ENCODE results near the gene SUMF1. TPM values are rescaled to one million over a fixed set of nuclear protein-coding genes. Genes with fewer than 3 reads are reported as not detected.

SUMF1 gene
- total and polyA plus RNA-seq, 2 of the 4 experiments (the other 2 are of a cell fraction) = 26.3 to 38.4 TPM

GRCh38 chr3:4426782-4427344, 40.2 kb downstream of the SUMF1 start:
- no peak overlapping the region for H3K14ac ChIP-seq (replicated peaks; ENCODE audit: low read depth, low read length)
- H3K4me3 ChIP-seq (ENCODE audit: insufficient read depth, low read depth, low read length) = no peak overlapping the region
- no peak overlapping the region for H2AFZ ChIP-seq (replicated peaks; ENCODE audit: low read length, poor library complexity)
- no peaks in the 10 kb centered on the region for H3K36me3 ChIP-seq (ENCODE audit: control insufficient read depth, insufficient read depth, low read length)
- H4K5ac ChIP-seq (ENCODE audit: low read depth, low read length) = no peak overlapping the region
- H2AK5ac ChIP-seq (ENCODE audit: low read depth, low read length) = no peak overlapping the region
- no peaks in the 10 kb centered on the region for H3K27me3 ChIP-seq (ENCODE audit: control insufficient read depth, insufficient read depth, low read length)
- H3K4me2 ChIP-seq (ENCODE audit: low read depth, low read length) = peak overlapping the region; percentile 86
- ChIA-PET POLR2A (ENCODE audit: unreplicated experiment) (no interaction called here), CTCF (no interaction called here)
- in situ Hi-C loops (cut with MboI; ENCODE audit: low sequenced_read_pairs) (no loop called here), dilution Hi-C loops (cut with HindIII; ENCODE audit: low sequenced_read_pairs, unreplicated experiment) (no loop called here), intact Hi-C loops (cut with micrococcal nuclease) (no loop called here)
- H3K18ac ChIP-seq (ENCODE audit: low read depth, low read length) = no peak overlapping the region
- ATAC-seq (ENCODE audit: low read depth) (peak; percentile 92), DNase-seq (peak; percentile 91)
- peaks cover 2 to 7% of the 10 kb centered on the region in 2 experiments; a peak in 1 of 4 replicates for H3K79me1 ChIP-seq (ENCODE audit: low read depth in 1 of 2, low read length in 2 of 2)
- no peak overlapping the region for H4K91ac ChIP-seq (ENCODE audit: insufficient read depth, low read depth, low read length)
- H4K8ac ChIP-seq (ENCODE audit: low read depth in 2 of 2, low read length in 2 of 2) = no peak overlapping the region
- no peak overlapping the region for H3K9ac ChIP-seq (ENCODE audit: low read depth, low read length)
- H3K9me1 ChIP-seq (ENCODE audit: insufficient read depth, low read length) = peaks cover 8% of the 10 kb centered on the region
- no peak overlapping the region for H2BK20ac ChIP-seq (ENCODE audit: low read depth, low read length)
- H2AK9ac ChIP-seq (replicated peaks; ENCODE audit: low read depth, low read length, poor library complexity) = no peak overlapping the region
- no peak overlapping the region for H2BK120ac ChIP-seq (ENCODE audit: low read depth, low read length)
- no TSS peak for BruUV-seq (replicated peaks)
- H3K4ac ChIP-seq (ENCODE audit: low read depth, low read length) = no peak overlapping the region
- no peaks in the 10 kb centered on the region for H3K9me3 ChIP-seq (ENCODE audit: control insufficient read depth, insufficient read depth, low read length)
- H3K4me1 ChIP-seq (ENCODE audit: control insufficient read depth, insufficient read depth, low read length) = peaks cover 11% of the 10 kb centered on the region
- H2BK5ac ChIP-seq (ENCODE audit: low read depth, low read length, poor library complexity, severe bottlenecking) = no peak overlapping the region
- no peak overlapping the region for H2BK15ac ChIP-seq (ENCODE audit: low read depth, low read length)
- no peaks in the 10 kb centered on the region for H4K20me1 ChIP-seq (ENCODE audit: insufficient read depth, low read length)
- no CpG with 5 or more reads among the region's 4 CpGs for WGBS, 2 experiments (ENCODE audit: extremely low coverage in 2 of 2, insufficient read length in 1 of 2)
- no peak overlapping the region for H3K23ac ChIP-seq (ENCODE audit: low read depth, low read length)
- TF ChIP-seq RCOR1 (IDR thresholded peaks at IDR 0.05; ENCODE audit: insufficient replicate concordance, low read length) = no peak
- no peak for TF ChIP-seq MAZ (IDR thresholded peaks at IDR 0.05; ENCODE audit: borderline replicate concordance, low read depth, low read length)
- peak; percentile 78 for TF ChIP-seq USF2 (IDR thresholded peaks at IDR 0.05; ENCODE audit: low read depth, low read length)
- no peak for TF ChIP-seq RFX5 (IDR thresholded peaks at IDR 0.05; ENCODE audit: low read depth, low read length)
- peak; percentile 72; the same call in 1 of the 2 replicates for TF ChIP-seq BHLHE40 (IDR thresholded peaks at IDR 0.05; ENCODE audit: low read depth, low read length)
- no peak for TF ChIP-seq MAFK (IDR thresholded peaks at IDR 0.05; ENCODE audit: low read depth, low read length)
- TF ChIP-seq SMC3 (IDR thresholded peaks at IDR 0.05; ENCODE audit: low read depth, low read length) = no peak
- TF ChIP-seq FOS (IDR thresholded peaks at IDR 0.05; ENCODE audit: low read depth, low read length) = peak; percentile 26; the same call in 1 of the 2 replicates
- TF ChIP-seq CEBPB (IDR thresholded peaks at IDR 0.05; ENCODE audit: low read depth, low read length) = no peak
- no peak overlapping the region for H3K56ac ChIP-seq (ENCODE audit: extremely low read depth, insufficient read depth, low read length)
- no peak overlapping the region for H3K27ac ChIP-seq (ENCODE audit: insufficient read depth, low read length)
